Liver (tissue), 9 donors: ENCODE data around the gene TRAK1. TPM values are rescaled to one million over a fixed set of nuclear protein-coding genes. Genes with fewer than 3 reads are reported as not detected.

Experiments used
- DNase-seq: peaks from one replicate; pipeline ENCODE4 v3.0.0-alpha.2; 2017; ENCODE audit warnings: low spot score
- H3K27ac ChIP-seq, 2 donors: one replicate each; pipeline ENCODE4 v1.7.0; 2013; ENCODE audit warnings: inconsistent platforms in 2 of 2, low read length in 2 of 2, control low read depth in 1 of 2, low read depth in 1 of 2, mild to moderate bottlenecking in 1 of 2
- H3K27me3 ChIP-seq, 4 donors: one replicate each; pipeline versions ENCODE4 v1.6.1 to v1.7.0; 2013; ENCODE audit warnings: low read length in 3 of 4, inconsistent platforms in 1 of 4, mild to moderate bottlenecking in 1 of 4, moderate library complexity in 1 of 4; ENCODE audit not compliant: control insufficient read depth in 4 of 4, insufficient read depth in 4 of 4
- H3K36me3 ChIP-seq, 4 donors: one replicate each; pipeline versions ENCODE4 v1.6.1 to v1.7.0; 2013; ENCODE audit warnings: low read length in 3 of 4, mild to moderate bottlenecking in 3 of 4, low read depth in 1 of 4, moderate library complexity in 1 of 4; ENCODE audit not compliant: control insufficient read depth in 4 of 4, insufficient read depth in 3 of 4
- H3K4me1 ChIP-seq, 4 donors: one replicate each; pipeline versions ENCODE4 v1.6.1 to v1.7.0; 2013; ENCODE audit warnings: low read length in 3 of 4, mild to moderate bottlenecking in 3 of 4, moderate library complexity in 1 of 4; ENCODE audit not compliant: control insufficient read depth in 4 of 4, insufficient read depth in 4 of 4
- H3K4me3 ChIP-seq, 3 donors: one replicate each; pipeline versions ENCODE4 v1.6.1 to v1.7.0; 2013; ENCODE audit warnings: low read length in 3 of 3, control low read depth in 1 of 3, low read depth in 1 of 3, mild to moderate bottlenecking in 1 of 3
- H3K9ac ChIP-seq, 2 donors: one replicate each; pipeline ENCODE4 v1.7.0; 2013; ENCODE audit warnings: low read length in 2 of 2, mild to moderate bottlenecking in 2 of 2, moderate library complexity in 2 of 2, control low read depth in 1 of 2, low read depth in 1 of 2
- H3K9me3 ChIP-seq, 4 donors: one replicate each; pipeline versions ENCODE4 v1.6.1 to v1.7.0; 2013; ENCODE audit warnings: low read length in 3 of 4; ENCODE audit not compliant: control insufficient read depth in 4 of 4
- EGR1 ChIP-seq, 2 donors: IDR thresholded peaks; 2 replicates each; pipeline ENCODE4 v1.6.1; 2016 to 2018; ENCODE audit warnings: antibody characterized with exemption in 2 of 2, low read depth in 2 of 2
- FOXA2 ChIP-seq: IDR thresholded peaks from 2 replicates; pipeline ENCODE4 v1.6.1; 2016; ENCODE audit warnings: antibody characterized with exemption
- HNF4A ChIP-seq, 2 donors: conservative IDR thresholded peaks; 2 replicates each; pipeline ENCODE4 v1.6.1; 2016; ENCODE audit warnings: antibody characterized with exemption in 2 of 2, mild to moderate bottlenecking in 2 of 2
- JUND ChIP-seq, 2 donors: IDR thresholded peaks; 2 replicates each; pipeline ENCODE4 v1.6.1; 2016; ENCODE audit warnings: antibody characterized with exemption in 2 of 2
- NR2F2 ChIP-seq: IDR thresholded peaks from 2 replicates; pipeline ENCODE4 v1.6.1; 2016; ENCODE audit warnings: antibody characterized with exemption
- RXRA ChIP-seq, 2 donors: IDR thresholded peaks; 2 replicates each; pipeline ENCODE4 v1.6.1; 2017 to 2018; ENCODE audit warnings: antibody characterized with exemption in 2 of 2, mild to moderate bottlenecking in 1 of 2
- SP1 ChIP-seq: IDR thresholded peaks from 2 replicates; pipeline ENCODE4 v1.6.1; 2018; ENCODE audit warnings: antibody characterized with exemption, mild to moderate bottlenecking
- TAF1 ChIP-seq: conservative IDR thresholded peaks from 2 replicates; pipeline ENCODE4 v1.6.1; 2016; ENCODE audit warnings: antibody characterized with exemption, mild to moderate bottlenecking
- WGBS: extraction: QIAGEN DNeasy Blood & Tissue Kit; methylation state at CpG from one replicate; pipeline ENCODE4 v1.1.7; 2013; 5-methylcytosine and 5-hydroxymethylcytosine counted together
- polyA plus RNA-seq, 2 donors: library from polyadenylated mRNA; stranded (reverse) in 1 of 2; unstranded in 1 of 2; fragments of 200-250 nt in 1 of 2; fragments of >200 nt in 1 of 2; fragmentation: Nextera tagmentation in 1 of 2; extraction: Ambion mirVana in 1 of 2; gene quantifications; one replicate each; pipeline versions ENCODE4 v1.2.1 to v1.2.3, GENCODE V29; 2013 to 2015
- total RNA-seq, 2 donors: library from RNA; depleted of rRNA; stranded (reverse); fragments of >200 nt; gene quantifications; one replicate each; pipeline ENCODE4 v1.2.3, GENCODE V29; 2014
- TF ChIP-seq, protein P1 (sequence below): IDR thresholded peaks from 2 replicates; pipeline ENCODE4 v1.6.1; 2016; ENCODE audit warnings: antibody characterized with exemption
- TF ChIP-seq, protein P2 (sequence below): IDR thresholded peaks from 2 replicates; pipeline ENCODE4 v1.6.1; 2016; ENCODE audit warnings: antibody characterized with exemption
- donor health status: healthy.
- donor health status: healthy.
- donor health status: healthy.
- donor health status: healthy.
- donor health status: healthy.

TRAK1 gene
- total and polyA plus RNA-seq, 4 donors: 3.4 to 21.7 (median 8.6) TPM

DNA sequence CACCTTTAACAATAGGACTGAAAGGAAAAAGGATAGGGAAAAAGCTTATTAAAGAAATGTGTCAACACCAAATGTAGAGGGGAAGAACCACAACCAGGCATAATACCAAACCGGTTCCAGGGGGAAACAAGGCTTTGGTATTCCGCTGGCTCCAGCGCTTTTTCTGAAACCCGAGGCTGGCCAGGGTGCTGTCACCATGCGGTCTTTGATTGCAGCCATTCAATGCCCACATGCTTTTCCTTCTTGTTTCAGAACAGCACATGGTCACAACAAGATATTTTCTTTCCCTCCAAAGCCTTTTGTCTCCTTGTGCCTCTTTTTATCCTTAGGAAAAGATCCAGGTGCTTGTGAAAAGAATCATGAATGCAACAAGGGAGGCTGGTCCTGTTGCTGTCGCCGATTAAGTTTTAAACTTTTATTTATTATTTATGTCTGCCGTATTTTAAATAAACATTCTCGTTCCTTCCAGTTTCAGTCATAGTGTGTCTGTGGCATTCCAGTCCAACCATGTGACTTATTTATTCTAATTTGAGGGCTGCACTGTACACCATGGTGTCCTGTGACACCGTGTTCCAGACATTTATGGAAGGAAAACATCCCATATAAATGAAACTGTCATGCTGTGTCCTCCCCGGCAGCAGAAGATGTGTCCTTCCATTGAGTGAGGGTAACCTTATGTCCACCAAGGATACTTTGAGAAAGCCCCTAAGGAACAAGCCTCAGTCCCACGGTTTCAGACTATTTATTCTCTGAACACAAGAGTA, 133.7 kb downstream of the TRAK1 start:
- Histone ChIP-seq H3K4me1 (peaks cover 0 to 6% (median 1%) of the 10 kb centered on the region in 4 donors), H3K36me3 (peaks cover 5 to 31% (median 20%) of the 10 kb centered on the region in 4 donors), H3K27me3 (no peaks in the 10 kb centered on the region), H3K9ac (no peak overlapping the region), H3K9me3 (no peaks in the 10 kb centered on the region), H3K27ac (no peak overlapping the region), H3K4me3 (no peak overlapping the region)
- DNase-seq: no peak
- TF ChIP-seq NR2F2 (no peak), SP1 (no peak), EGR1 (IDR thresholded peaks at IDR 0.05; ENCODE audit: low read depth in 2 of 2) (no peak), FOXA2 (no peak), JUND (IDR thresholded peaks at IDR 0.05) (no peak), RXRA (IDR thresholded peaks at IDR 0.05) (no peak)
- TF ChIP-seq, protein P1, sequence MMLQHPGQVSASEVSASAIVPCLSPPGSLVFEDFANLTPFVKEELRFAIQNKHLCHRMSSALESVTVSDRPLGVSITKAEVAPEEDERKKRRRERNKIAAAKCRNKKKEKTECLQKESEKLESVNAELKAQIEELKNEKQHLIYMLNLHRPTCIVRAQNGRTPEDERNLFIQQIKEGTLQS: no peak
- TF ChIP-seq, protein P2, sequence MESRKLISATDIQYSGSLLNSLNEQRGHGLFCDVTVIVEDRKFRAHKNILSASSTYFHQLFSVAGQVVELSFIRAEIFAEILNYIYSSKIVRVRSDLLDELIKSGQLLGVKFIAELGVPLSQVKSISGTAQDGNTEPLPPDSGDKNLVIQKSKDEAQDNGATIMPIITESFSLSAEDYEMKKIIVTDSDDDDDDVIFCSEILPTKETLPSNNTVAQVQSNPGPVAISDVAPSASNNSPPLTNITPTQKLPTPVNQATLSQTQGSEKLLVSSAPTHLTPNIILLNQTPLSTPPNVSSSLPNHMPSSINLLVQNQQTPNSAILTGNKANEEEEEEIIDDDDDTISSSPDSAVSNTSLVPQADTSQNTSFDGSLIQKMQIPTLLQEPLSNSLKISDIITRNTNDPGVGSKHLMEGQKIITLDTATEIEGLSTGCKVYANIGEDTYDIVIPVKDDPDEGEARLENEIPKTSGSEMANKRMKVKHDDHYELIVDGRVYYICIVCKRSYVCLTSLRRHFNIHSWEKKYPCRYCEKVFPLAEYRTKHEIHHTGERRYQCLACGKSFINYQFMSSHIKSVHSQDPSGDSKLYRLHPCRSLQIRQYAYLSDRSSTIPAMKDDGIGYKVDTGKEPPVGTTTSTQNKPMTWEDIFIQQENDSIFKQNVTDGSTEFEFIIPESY: no peak
- WGBS: 82% methylated on average over 12 of the region's 12 CpGs

DNA sequence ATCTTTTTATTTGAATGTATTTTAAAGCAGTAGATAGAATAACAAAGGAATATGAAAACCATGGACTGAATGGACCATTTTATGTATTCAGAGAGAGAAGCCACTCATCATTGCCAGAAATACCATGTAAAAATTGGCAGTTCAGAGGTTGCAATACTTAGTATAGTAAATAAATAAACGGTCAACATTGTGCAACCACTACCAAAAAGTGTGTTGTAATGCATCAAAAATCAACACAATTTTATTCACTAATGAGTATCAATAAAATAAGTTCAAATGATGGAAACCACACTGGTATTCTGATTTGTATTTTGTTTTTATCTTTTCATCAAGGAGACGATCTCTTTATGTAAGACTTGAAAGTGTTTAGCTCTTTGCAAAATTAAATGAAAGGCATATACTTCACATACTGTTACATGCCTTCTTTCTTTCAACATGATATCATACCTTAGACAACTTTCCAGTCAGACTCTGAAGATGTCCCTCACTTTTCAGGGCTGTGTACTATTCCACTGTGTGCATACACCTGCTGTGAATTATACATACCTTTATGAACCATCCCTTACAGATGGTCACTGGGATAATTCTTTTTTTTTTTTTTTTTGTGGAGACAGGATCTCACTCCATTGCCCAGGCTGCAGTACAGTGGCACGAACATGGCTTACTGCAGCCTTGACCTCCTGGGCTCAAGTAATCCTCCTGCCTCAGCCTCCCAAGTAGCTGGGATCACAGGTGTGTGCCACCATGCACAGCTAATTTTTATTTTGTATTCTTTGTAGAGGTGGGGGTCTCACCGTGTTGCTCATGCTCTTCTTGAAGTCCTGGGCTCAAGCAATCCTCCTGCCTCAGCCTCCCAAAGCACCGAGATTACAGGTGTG, 134.6 kb downstream of the TRAK1 start:
- no peak overlapping the region for H3K9ac ChIP-seq
- TF ChIP-seq HNF4A (conservative IDR thresholded peaks at IDR 0.05): peak in 1 of 2 donors; percentile 45
- TF ChIP-seq, protein P2: no peak
- no peak for TF ChIP-seq TAF1
- H3K9me3 ChIP-seq: no peaks in the 10 kb centered on the region
- H3K27me3 ChIP-seq: no peaks in the 10 kb centered on the region
- peaks cover 2 to 14% (median 6%) of the 10 kb centered on the region in 4 donors for H3K4me1 ChIP-seq
- DNase-seq: no peak
- no peak overlapping the region for H3K4me3 ChIP-seq
- WGBS: 72% methylated on average over 5 of the region's 5 CpGs
- H3K27ac ChIP-seq: no peak overlapping the region
- peaks cover 3 to 24% (median 16%) of the 10 kb centered on the region in 4 donors for H3K36me3 ChIP-seq
